SK-N-SH (cell line): Measurements from ENCODE around the gene SEPTIN10. TPM values are rescaled to one million over a fixed set of nuclear protein-coding genes. Genes with fewer than 3 reads are reported as not detected.

ENCODE experiments used
- CTCF ChIA-PET: fragments of 300-600, 350-600 bp; formaldehyde crosslinking; extraction: SDS; loops from one replicate; lab custom pipeline; 2021; lab: Yijun Ruan, JAX
- POLR2A ChIA-PET: fragments of 350-600 bp; sonication (Branson Sonifier 250); formaldehyde crosslinking; extraction: SDS; loops from one replicate; lab custom pipeline; 2020; ENCODE audit warnings: antibody characterized with exemption, inconsistent platforms; lab: Yijun Ruan, JAX
- DNase-seq: peaks from one replicate; pipeline ENCODE4 v3.0.0; 2012
- H2AFZ ChIP-seq: fragments of 200-600 bp; sonication (generic); 2 replicates; pipeline ENCODE4 v1.8.1; 2016; ENCODE audit warnings: antibody characterized with exemption, mild to moderate bottlenecking, low read depth
- H3F3A ChIP-seq: fragments of 200-600 bp; sonication (generic); replicated peaks from 2 replicates; pipeline ENCODE3; 2016; ENCODE audit warnings: antibody characterized with exemption, mild to moderate bottlenecking; ENCODE audit not compliant: insufficient read depth
- H3K27ac ChIP-seq, 2 experiments: fragments of 200-500 bp in 1 of 2; fragments of 200-600 bp in 1 of 2; sonication (Bioruptor generic) in 1 of 2; sonication (generic), shearing (Covaris generic) in 1 of 2; 2 replicates each; pipeline versions ENCODE4 v1.5.1 to v1.6.1; 2014 to 2016; ENCODE audit warnings: low read depth in 2 of 2, inconsistent platforms in 1 of 2, low read length in 1 of 2, mild to moderate bottlenecking in 1 of 2, mixed read lengths in 1 of 2
- H3K27me3 ChIP-seq: fragments of 200-600 bp; sonication (generic), shearing (Covaris generic); 2 replicates; pipeline ENCODE4 v1.6.1; 2016; ENCODE audit warnings: mixed run types; ENCODE audit not compliant: insufficient read depth
- H3K36me3 ChIP-seq, 2 experiments: fragments of 200-500 bp in 1 of 2; fragments of 200-600 bp in 1 of 2; sonication (Bioruptor generic) in 1 of 2; sonication (generic) in 1 of 2; replicated peaks in 1 of 2; 2 replicates each; pipeline versions ENCODE3 to v1.5.1; 2014 to 2016; ENCODE audit warnings: low read length in 1 of 2, mild to moderate bottlenecking in 1 of 2; ENCODE audit not compliant: insufficient read depth in 2 of 2, control insufficient read depth in 1 of 2
- H3K4me1 ChIP-seq, 2 experiments: fragments of 200-500 bp in 1 of 2; fragments of 200-600 bp in 1 of 2; sonication (Bioruptor generic) in 1 of 2; sonication (generic), shearing (Covaris generic) in 1 of 2; 2 replicates each; pipeline versions ENCODE4 v1.5.1 to v1.6.1; 2014 to 2016; ENCODE audit warnings: low read depth in 1 of 2, low read length in 1 of 2, mixed run types in 1 of 2; ENCODE audit not compliant: insufficient read depth in 2 of 2, control insufficient read depth in 1 of 2
- H3K4me2 ChIP-seq: fragments of 200-600 bp; sonication (generic), shearing (Covaris generic); 2 replicates; pipeline ENCODE4 v1.6.1; 2017; ENCODE audit warnings: mixed run types
- H3K4me3 ChIP-seq, 2 experiments: fragments of 200-500 bp in 1 of 2; fragments of 200-600 bp in 1 of 2; sonication (Bioruptor generic) in 1 of 2; sonication (generic), shearing (Covaris generic) in 1 of 2; 2 replicates each; pipeline versions ENCODE4 v1.5.1 to v1.8.1; 2014 to 2016; ENCODE audit warnings: low read depth in 2 of 2, inconsistent platforms in 1 of 2, low read length in 1 of 2, mild to moderate bottlenecking in 1 of 2, mixed read lengths in 1 of 2, moderate library complexity in 1 of 2
- H3K79me2 ChIP-seq: fragments of 200-600 bp; sonication (generic); 2 replicates; pipeline ENCODE4 v1.8.1; 2017; ENCODE audit warnings: mild to moderate bottlenecking; ENCODE audit not compliant: insufficient read depth
- H3K9ac ChIP-seq: fragments of 200-600 bp; sonication (generic); 2 replicates; pipeline ENCODE4 v1.6.1; 2017; ENCODE audit warnings: mixed run types
- H3K9me2 ChIP-seq: fragments of 200-600 bp; sonication (generic); 2 replicates; pipeline ENCODE4 v1.6.1; 2017; ENCODE audit warnings: mixed run types
- H3K9me3 ChIP-seq: fragments of 200-600 bp; sonication (generic); 2 replicates; pipeline ENCODE4 v1.6.1; 2017; ENCODE audit warnings: mixed run types, mild to moderate bottlenecking, moderate library complexity
- H4K20me1 ChIP-seq: fragments of 200-600 bp; sonication (generic); 2 replicates; pipeline ENCODE4 v1.6.1; 2017; ENCODE audit warnings: mild to moderate bottlenecking, mixed run types; ENCODE audit not compliant: insufficient read depth
- CTCF ChIP-seq: fragments of 200-600 bp; sonication (generic); IDR thresholded peaks from 2 replicates; pipeline ENCODE4 v1.6.1; 2017; ENCODE audit warnings: antibody characterized with exemption, mild to moderate bottlenecking, moderate library complexity
- EP300 ChIP-seq, 2 experiments: IDR thresholded peaks; 2 replicates each; pipeline versions ENCODE4 v1.4.0 to v1.6.1; 2012; ENCODE audit warnings: borderline replicate concordance in 1 of 2, low read depth in 1 of 2, low read length in 1 of 2
- EZH2phosphoT487 ChIP-seq: fragments of 200-600 bp; sonication (generic); IDR thresholded peaks from 2 replicates; pipeline ENCODE4 v1.6.1; 2017; ENCODE audit warnings: low read depth, mixed run types, mild to moderate bottlenecking, antibody characterized with exemption, moderate library complexity, borderline replicate concordance
- FOXM1 ChIP-seq: IDR thresholded peaks from 2 replicates; pipeline ENCODE4 v1.4.0; 2012; ENCODE audit warnings: low read depth, mild to moderate bottlenecking
- GABPA ChIP-seq: IDR thresholded peaks from 2 replicates; pipeline ENCODE4 v1.4.0; 2012; ENCODE audit warnings: low read depth, mild to moderate bottlenecking
- GATA2 ChIP-seq: sonication (generic); formaldehyde crosslinking; IDR thresholded peaks from 2 replicates; pipeline ENCODE4 v1.5.0; 2020; ENCODE audit warnings: mild to moderate bottlenecking, missing genetic modification reagents
- IRF3 ChIP-seq: fragments of 150-350 bp; IDR thresholded peaks from 2 replicates; pipeline ENCODE4 v1.6.1; 2016; ENCODE audit warnings: mild to moderate bottlenecking, low read depth, low read length
- JUND ChIP-seq: IDR thresholded peaks from 2 replicates; pipeline ENCODE4 v1.4.0; 2012
- NRF1 ChIP-seq: IDR thresholded peaks from 2 replicates; pipeline ENCODE4 v1.6.1; 2012; ENCODE audit warnings: low read depth, mild to moderate bottlenecking, low read length
- PBX3 ChIP-seq: IDR thresholded peaks from 2 replicates; pipeline ENCODE4; 2012
- RAD21 ChIP-seq: IDR thresholded peaks from 2 replicates; pipeline ENCODE4 v1.6.1; 2012; ENCODE audit warnings: mild to moderate bottlenecking, low read length
- RCOR1 ChIP-seq: fragments of 150-350 bp; IDR thresholded peaks from 2 replicates; pipeline ENCODE4 v1.6.1; 2017; ENCODE audit warnings: antibody characterized with exemption, low read length
- REST ChIP-seq: IDR thresholded peaks from 2 replicates; pipeline ENCODE4 v1.6.1; 2012; ENCODE audit warnings: mild to moderate bottlenecking, low read depth, low read length, moderate library complexity
- RFX5 ChIP-seq: IDR thresholded peaks from 2 replicates; pipeline ENCODE4 v1.6.1; 2012; ENCODE audit warnings: mild to moderate bottlenecking, improper control_type of control experiment, low read length
- SMC3 ChIP-seq: IDR thresholded peaks from 2 replicates; pipeline ENCODE4 v1.6.1; 2012; ENCODE audit warnings: low read depth, low read length, improper control_type of control experiment
- TAF1 ChIP-seq: IDR thresholded peaks from 2 replicates; pipeline ENCODE4 v1.6.1; 2012; ENCODE audit warnings: low read depth, mild to moderate bottlenecking, low read length, moderate library complexity, borderline replicate concordance
- TEAD4 ChIP-seq: IDR thresholded peaks from 2 replicates; pipeline ENCODE4 v1.4.0; 2012; ENCODE audit warnings: mild to moderate bottlenecking, borderline replicate concordance; ENCODE audit not compliant: insufficient read depth
- USF2 ChIP-seq: fragments of 150-350 bp; IDR thresholded peaks from 2 replicates; pipeline ENCODE4 v1.6.1; 2017; ENCODE audit warnings: antibody characterized with exemption, low read length, low read depth, borderline replicate concordance
- YY1 ChIP-seq: IDR thresholded peaks from 2 replicates; pipeline ENCODE4 v1.4.0; 2012; ENCODE audit warnings: low read depth, mild to moderate bottlenecking
- polyA plus RNA-seq, 3 experiments: library from polyadenylated mRNA; depleted of rRNA; stranded (reverse); fragments of >200 nt; gene quantifications; 2 replicates each; pipeline ENCODE4 v1.2.3, GENCODE V29; 2012

Gene SEPTIN10
- polyA plus RNA-seq, 1 of the 3 experiments (the other 2 are of a cell fraction): 46.5 TPM

GRCh38 chr2:109591206-109591605 lies 22.6 kb downstream of the SEPTIN10 start (continued):
- TF ChIP-seq CTCF: no peak
- no peak for TF ChIP-seq RAD21
- TF ChIP-seq USF2: no peak
- no peak for TF ChIP-seq EZH2phosphoT487
- no peak for TF ChIP-seq RFX5
- TF ChIP-seq, all 33 proteins: peak for 0

GRCh38 chr2:109586687-109587086 lies 27.1 kb downstream of the SEPTIN10 start:
- no peaks in the 10 kb centered on the region for H3F3A ChIP-seq
- no peak overlapping the region for H3K27ac ChIP-seq
- H3K79me2 ChIP-seq: peaks cover 91% of the 10 kb centered on the region
- POLR2A ChIA-PET: interaction anchor here (0.6 kb wide), 1 partner anchor 27 kb away, joined by 3 read pairs; no protein-coding TSS in a partner anchor
- TF ChIP-seq GABPA (no peak), SMC3 (no peak), YY1 (no peak), RCOR1 (no peak), IRF3 (no peak), NRF1 (no peak), JUND (no peak), FOXM1 (no peak), TAF1 (no peak), EP300 (IDR thresholded peaks at IDR 0.05; ENCODE audit: borderline replicate concordance in 1 of 2, low read depth in 1 of 2, low read length in 1 of 2) (no peak), GATA2 (CRISPR knock-in tag) (no peak), REST (no peak), TEAD4 (no peak), PBX3 (no peak), RFX5 (no peak)
- TF ChIP-seq, all 33 proteins: peak for 0
- Histone ChIP-seq H3K9me2 (no peaks in the 10 kb centered on the region), H4K20me1 (0 out of 2 replicates have a peak, but pooled peaks cover 11% of the 10 kb centered on the region), H3K4me2 (no peak overlapping the region), H3K9ac (no peak overlapping the region), H3K36me3 (peaks cover 11 to 31% of the 10 kb centered on the region in 2 experiments), H3K4me1 (no peaks in the 10 kb centered on the region), H2AFZ (no peak overlapping the region), H3K27me3 (no peaks in the 10 kb centered on the region), H3K4me3 (no peak overlapping the region), H3K9me3 (no peaks in the 10 kb centered on the region)
- no peak for DNase-seq
- CTCF ChIA-PET: interaction anchor here (1.1 to 1.8 kb wide), 2 partner anchors 41 to 149 kb away, joined by 3 to 4 read pairs; no protein-coding TSS in a partner anchor
